Measurements from ENCODE around the gene TENM4.

Gene TENM4

GRCh38 chr11:79388201-79388600, 52.6 kb downstream of the TENM4 start (continued):
- TF ChIP-seq ZNF26 (tag by site-specific recombination; IDR thresholded peaks at IDR 0.05) (no peak), ZNF138 (tag by site-specific recombination; IDR thresholded peaks at IDR 0.05; ENCODE audit: borderline replicate concordance) (no peak)

DNA sequence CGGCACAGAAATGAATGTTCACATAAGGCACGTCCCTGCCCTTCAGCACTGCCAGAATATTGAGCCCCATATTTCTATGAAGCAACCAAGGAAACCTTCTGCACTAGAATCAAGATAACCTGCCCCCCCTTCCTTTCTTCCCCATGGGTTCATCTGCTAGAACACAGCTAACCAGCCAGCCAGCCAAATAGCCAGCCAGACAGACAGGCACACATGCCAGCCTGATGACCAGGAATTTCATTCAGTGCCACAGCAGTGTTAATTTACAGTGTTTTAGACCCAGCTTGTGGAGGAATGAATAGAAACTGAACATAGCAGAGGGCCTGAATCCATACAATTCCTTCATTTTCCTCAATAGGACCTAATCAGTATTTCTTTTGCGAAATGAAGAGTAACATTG, 57.0 kb downstream of the TENM4 start:
- H3K4me1 ChIP-seq (ENCODE audit: control insufficient read depth, insufficient read depth, low read length) = no peaks in the 10 kb centered on the region
- H3K9me3 ChIP-seq (ENCODE audit: control insufficient read depth, insufficient read depth, low read depth, low read length) = no peaks in the 10 kb centered on the region
- CTCF ChIA-PET = interaction anchor here (0.5 to 0.8 kb wide), 3 partner anchors 14 to 1781 kb away, joined by 3 to 5 read pairs (median 4); no protein-coding TSS in a partner anchor
- no peak overlapping the region for H3K4me3 ChIP-seq (ENCODE audit: low read depth, low read length)
- H3K27ac ChIP-seq (ENCODE audit: extremely low read depth, low read depth, low read length) = no peak overlapping the region
- H3K36me3 ChIP-seq (ENCODE audit: control insufficient read depth in 2 of 2, insufficient read depth in 1 of 2, low read length in 2 of 2) = no peaks in the 10 kb centered on the region
- POLR2A ChIA-PET = interaction anchor here (0.6 kb wide), 1 partner anchor 57 kb away, joined by 3 read pairs; no protein-coding TSS in a partner anchor
- TF ChIP-seq PBX3 (CRISPR knock-in tag; IDR thresholded peaks at IDR 0.05) (no peak), SETDB1 (IDR thresholded peaks at IDR 0.05; ENCODE audit: insufficient read length, low read length) (no peak), ZNF510 (tag by site-specific recombination; IDR thresholded peaks at IDR 0.05; ENCODE audit: insufficient replicate concordance) (no peak), HIC1 (tag by site-specific recombination; IDR thresholded peaks at IDR 0.05) (no peak), PRDM6 (tag by site-specific recombination; IDR thresholded peaks at IDR 0.05) (no peak), YY2 (tag by site-specific recombination; IDR thresholded peaks at IDR 0.05) (no peak), GFI1B (tag by site-specific recombination; IDR thresholded peaks at IDR 0.05) (no peak), ZNF843 (tag by site-specific recombination; IDR thresholded peaks at IDR 0.05) (no peak), ZNF600 (tag by site-specific recombination; IDR thresholded peaks at IDR 0.05) (no peak), ZNF214 (tag by site-specific recombination; IDR thresholded peaks at IDR 0.05; ENCODE audit: borderline replicate concordance) (no peak), PRDM2 (tag by site-specific recombination; IDR thresholded peaks at IDR 0.05; ENCODE audit: borderline replicate concordance) (no peak), ZNF280D (tag by site-specific recombination; IDR thresholded peaks at IDR 0.05) (no peak), PATZ1 (tag by site-specific recombination; IDR thresholded peaks at IDR 0.05) (no peak), ZNF785 (tag by site-specific recombination; IDR thresholded peaks at IDR 0.05) (no peak), YY1 (tag by site-specific recombination; IDR thresholded peaks at IDR 0.05) (no peak), WT1 (tag by site-specific recombination; IDR thresholded peaks at IDR 0.05) (no peak)
